GM18517 (cell line): ENCODE measurements around the gene CDK7.

Experiments
- ATAC-seq: cut with Tn5 transposase; IDR thresholded peaks from one replicate; pipeline ENCODE4 v1.9.1; 2021; ENCODE audit warnings: mild to moderate bottlenecking, moderate library complexity; ENCODE audit not compliant: unreplicated experiment

Gene CDK7

GRCh38 chr5:69288688-69289087 lies 54.0 kb downstream of the CDK7 start:
- no peak for ATAC-seq

- no peak for ATAC-seq
Observed at GRCh38 chr5:69292306-69292705, 57.6 kb downstream of the CDK7 start.

- ATAC-seq = no peak
Observed at GRCh38 chr5:69293882-69294281, 59.2 kb downstream of the CDK7 start.

- no peak for ATAC-seq
Observed at GRCh38 chr5:69295088-69295754, 60.5 kb downstream of the CDK7 start.

- ATAC-seq = no peak
Observed at GRCh38 chr5:69299625-69300024, 64.9 kb downstream of the CDK7 start.

GRCh38 chr5:69300537-69301203 lies 66.0 kb downstream of the CDK7 start:
- ATAC-seq = no peak

GRCh38 chr5:69305512-69305911 lies 70.8 kb downstream of the CDK7 start:
- ATAC-seq = no peak

- no peak for ATAC-seq
Observed at GRCh38 chr5:69308046-69308553, 73.4 kb downstream of the CDK7 start.

- no peak for ATAC-seq
Observed at GRCh38 chr5:69309380-69309779, 74.7 kb downstream of the CDK7 start.

- no peak for ATAC-seq
Observed at GRCh38 chr5:69312459-69313160, 77.9 kb downstream of the CDK7 start.

- no peak for ATAC-seq
Observed at GRCh38 chr5:69313428-69313827, 78.7 kb downstream of the CDK7 start.

GRCh38 chr5:69315972-69316371 lies 81.3 kb downstream of the CDK7 start:
- no peak for ATAC-seq

- ATAC-seq = no peak
Observed at GRCh38 chr5:69317391-69317790, 82.7 kb downstream of the CDK7 start.

- no peak for ATAC-seq
Observed at GRCh38 chr5:69326365-69326764, 91.7 kb downstream of the CDK7 start.
